GM10266 (cell line): ENCODE data around the gene MMAB.

Source experiments
- DNase-seq: peaks from one replicate; pipeline ENCODE4 v3.0.0; 2012; ENCODE audit errors: extremely low spot score
- CTCF ChIP-seq: IDR thresholded peaks from 2 replicates; pipeline ENCODE4 v1.5.1; 2012; ENCODE audit warnings: mild to moderate bottlenecking, low read depth; ENCODE audit not compliant: control insufficient read depth, insufficient read depth; ENCODE audit errors: missing control alignments

Gene MMAB

GRCh38 chr12:109596418-109597244, 23.3 kb upstream of the MMAB start:
- TF ChIP-seq CTCF = no peak
- DNase-seq = no peak

GRCh38 chr12:109595321-109595902, 22.1 kb upstream of the MMAB start:
- no peak for TF ChIP-seq CTCF
- DNase-seq = no peak

GRCh38 chr12:109594556-109595317, 21.4 kb upstream of the MMAB start:
- TF ChIP-seq CTCF = no peak
- no peak for DNase-seq

GRCh38 chr12:109592905-109593272, 19.6 kb upstream of the MMAB start:
- no peak for DNase-seq
- TF ChIP-seq CTCF = no peak

- no peak for TF ChIP-seq CTCF
- DNase-seq = no peak
Measured at GRCh38 chr12:109592195-109592904, 19.0 kb upstream of the MMAB start.

GRCh38 chr12:109591041-109591440, 17.7 kb upstream of the MMAB start:
- TF ChIP-seq CTCF = no peak

GRCh38 chr12:109590566-109590965, 17.3 kb upstream of the MMAB start:
- TF ChIP-seq CTCF = no peak
- no peak for DNase-seq

More at GRCh38 chr12:109591041-109591440, 17.7 kb upstream of the MMAB start:
- DNase-seq = no peak
